ENCODE results near the gene NRSN2. TPM values are rescaled to one million over a fixed set of nuclear protein-coding genes. Genes with fewer than 3 reads are reported as not detected.
"Not testable (repeated sequence)": the region's sequence is repeated elsewhere in the genome, so short reads cannot be mapped to it uniquely, and the experiment has no call there.

NRSN2 gene
- total RNA-seq, 1 experiment from 2014 or later, result 44.9 TPM

DNA sequence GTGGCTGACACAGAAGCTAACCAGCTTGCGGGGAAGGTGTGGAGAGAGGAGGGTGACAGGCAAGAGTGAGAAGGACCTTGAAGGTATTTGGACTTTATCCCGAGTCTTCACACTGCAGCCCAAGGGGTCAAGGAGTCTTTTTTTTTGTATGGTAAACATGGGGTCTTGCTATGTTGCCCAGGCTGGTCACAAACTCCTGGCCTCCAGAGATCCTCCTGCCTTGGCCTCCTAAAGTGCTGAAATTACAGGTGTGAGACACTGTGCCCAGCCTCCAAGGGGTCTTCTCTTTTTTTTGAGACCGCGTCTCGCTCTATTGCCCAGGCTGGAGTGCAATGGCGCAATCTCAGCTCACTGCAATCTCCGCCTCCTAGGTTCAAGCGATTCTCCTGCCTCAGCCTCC is 12.3 kb upstream of the NRSN2 start:
- in situ Hi-C loops (cut with HindIII; ENCODE audit: low pct_unique_long_range_greater_than_20kb, low sequenced_read_pairs), result no loop called here

GRCh38 chr20:336040-336439 is 10.9 kb upstream of the NRSN2 start:
- BruUV-seq (replicated peaks); H3K27ac ChIP-seq (ENCODE audit: low read length); DNase-seq (ENCODE audit: low read depth, low spot score); H3K9me3 ChIP-seq (ENCODE audit: control insufficient read depth, insufficient read depth, low read depth, low read length); H3K36me3 ChIP-seq (ENCODE audit: control insufficient read depth, insufficient read depth, low read length); H3K4me3 ChIP-seq (ENCODE audit: low read depth in 2 of 2, low read length in 2 of 2); in situ Hi-C loops (cut with HindIII; ENCODE audit: low pct_unique_long_range_greater_than_20kb, low sequenced_read_pairs); POLR2A ChIA-PET; ATAC-seq; CTCF ChIA-PET; H3K4me1 ChIP-seq (ENCODE audit: control insufficient read depth, insufficient read depth, low read length); intact Hi-C loops (cut with micrococcal nuclease; ENCODE audit: unreplicated experiment); H3K27me3 ChIP-seq (ENCODE audit: control insufficient read depth, insufficient read depth, low read length): not testable (repeated sequence)

More for the DNA sequence above, 12.3 kb upstream of the NRSN2 start:
- DNase-seq (ENCODE audit: low read depth, low spot score) (no peak), ATAC-seq (no peak)
- Histone ChIP-seq H3K36me3 (ENCODE audit: control insufficient read depth, insufficient read depth, low read length) (no peaks in the 10 kb centered on the region), H3K27ac (ENCODE audit: low read length) (no peak overlapping the region), H3K4me3 (ENCODE audit: low read depth in 2 of 2, low read length in 2 of 2) (no peak overlapping the region), H3K4me1 (ENCODE audit: control insufficient read depth, insufficient read depth, low read length) (peaks cover 10% of the 10 kb centered on the region), H3K27me3 (ENCODE audit: control insufficient read depth, insufficient read depth, low read length) (no peaks in the 10 kb centered on the region), H3K9me3 (ENCODE audit: control insufficient read depth, insufficient read depth, low read depth, low read length) (no peaks in the 10 kb centered on the region)
- intact Hi-C loops (cut with micrococcal nuclease; ENCODE audit: unreplicated experiment), result no loop called here
- POLR2A ChIA-PET, result no interaction called here
- TF ChIP-seq REST (IDR thresholded peaks at IDR 0.05; ENCODE audit: insufficient read depth in 1 of 2, low read depth in 2 of 2, low read length in 1 of 2), result no peak
- no peak for TF ChIP-seq TCF7L2 (IDR thresholded peaks at IDR 0.05; ENCODE audit: low read depth, low read length)
- no peak for TF ChIP-seq POLR2AphosphoS5 (IDR thresholded peaks at IDR 0.05; ENCODE audit: low read depth, low read length)
- TF ChIP-seq, protein P1, sequence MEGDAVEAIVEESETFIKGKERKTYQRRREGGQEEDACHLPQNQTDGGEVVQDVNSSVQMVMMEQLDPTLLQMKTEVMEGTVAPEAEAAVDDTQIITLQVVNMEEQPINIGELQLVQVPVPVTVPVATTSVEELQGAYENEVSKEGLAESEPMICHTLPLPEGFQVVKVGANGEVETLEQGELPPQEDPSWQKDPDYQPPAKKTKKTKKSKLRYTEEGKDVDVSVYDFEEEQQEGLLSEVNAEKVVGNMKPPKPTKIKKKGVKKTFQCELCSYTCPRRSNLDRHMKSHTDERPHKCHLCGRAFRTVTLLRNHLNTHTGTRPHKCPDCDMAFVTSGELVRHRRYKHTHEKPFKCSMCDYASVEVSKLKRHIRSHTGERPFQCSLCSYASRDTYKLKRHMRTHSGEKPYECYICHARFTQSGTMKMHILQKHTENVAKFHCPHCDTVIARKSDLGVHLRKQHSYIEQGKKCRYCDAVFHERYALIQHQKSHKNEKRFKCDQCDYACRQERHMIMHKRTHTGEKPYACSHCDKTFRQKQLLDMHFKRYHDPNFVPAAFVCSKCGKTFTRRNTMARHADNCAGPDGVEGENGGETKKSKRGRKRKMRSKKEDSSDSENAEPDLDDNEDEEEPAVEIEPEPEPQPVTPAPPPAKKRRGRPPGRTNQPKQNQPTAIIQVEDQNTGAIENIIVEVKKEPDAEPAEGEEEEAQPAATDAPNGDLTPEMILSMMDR (IDR thresholded peaks at IDR 0.05), result no peak
- TF ChIP-seq SIN3A (IDR thresholded peaks at IDR 0.05; ENCODE audit: borderline replicate concordance, insufficient read depth, low read depth, low read length), result no peak
- CTCF ChIA-PET, result no interaction called here
- BruUV-seq (replicated peaks), result no TSS peak

- H3K27me3 ChIP-seq (ENCODE audit: control insufficient read depth, insufficient read depth, low read length), result no peaks in the 10 kb centered on the region
- H3K4me3 ChIP-seq (ENCODE audit: low read depth in 2 of 2, low read length in 2 of 2), result no peak overlapping the region
- ATAC-seq (peak; percentile 82), DNase-seq (ENCODE audit: low read depth, low spot score) (peak; percentile 90)
- no peak overlapping the region for H3K27ac ChIP-seq (ENCODE audit: low read length)
- CTCF ChIA-PET, result interaction anchor here (0.5 kb wide), 1 partner anchor 349 kb away, joined by 3 read pairs; no protein-coding TSS in a partner anchor
- in situ Hi-C loops (cut with HindIII; ENCODE audit: low pct_unique_long_range_greater_than_20kb, low sequenced_read_pairs) (no loop called here), intact Hi-C loops (cut with micrococcal nuclease; ENCODE audit: unreplicated experiment) (no loop called here)
- peaks cover 7% of the 10 kb centered on the region; the same call in 1 of the 2 replicates for H3K4me1 ChIP-seq (ENCODE audit: control insufficient read depth, insufficient read depth, low read length)
- POLR2A ChIA-PET, result no interaction called here
- no TSS peak for BruUV-seq (replicated peaks)
- no peak for TF ChIP-seq REST (IDR thresholded peaks at IDR 0.05; ENCODE audit: insufficient read depth in 1 of 2, low read depth in 2 of 2, low read length in 1 of 2)
- TF ChIP-seq POLR2AphosphoS5 (IDR thresholded peaks at IDR 0.05; ENCODE audit: low read depth, low read length), result no peak
- no peak for TF ChIP-seq TCF7L2 (IDR thresholded peaks at IDR 0.05; ENCODE audit: low read depth, low read length)
- no peak for TF ChIP-seq SIN3A (IDR thresholded peaks at IDR 0.05; ENCODE audit: borderline replicate concordance, insufficient read depth, low read depth, low read length)
- TF ChIP-seq, protein P1 (IDR thresholded peaks at IDR 0.05), result no peak
- H3K36me3 ChIP-seq (ENCODE audit: control insufficient read depth, insufficient read depth, low read length), result no peaks in the 10 kb centered on the region
- H3K9me3 ChIP-seq (ENCODE audit: control insufficient read depth, insufficient read depth, low read depth, low read length), result peaks cover 12% of the 10 kb centered on the region; the same call in 1 of the 2 replicates
Observed at GRCh38 chr20:341682-342081, 5.2 kb upstream of the NRSN2 start.
